ENCODE results near the gene CNOT4. TPM values are rescaled to one million over a fixed set of nuclear protein-coding genes. Genes with fewer than 3 reads are reported as not detected.
"Not testable (repeated sequence)": the region's sequence is repeated elsewhere in the genome, so short reads cannot be mapped to it uniquely, and the experiment has no call there.

CNOT4 gene
- total RNA-seq, 1 experiment from 2014 or later: 26.0 TPM

- TF ChIP-seq, protein P1, sequence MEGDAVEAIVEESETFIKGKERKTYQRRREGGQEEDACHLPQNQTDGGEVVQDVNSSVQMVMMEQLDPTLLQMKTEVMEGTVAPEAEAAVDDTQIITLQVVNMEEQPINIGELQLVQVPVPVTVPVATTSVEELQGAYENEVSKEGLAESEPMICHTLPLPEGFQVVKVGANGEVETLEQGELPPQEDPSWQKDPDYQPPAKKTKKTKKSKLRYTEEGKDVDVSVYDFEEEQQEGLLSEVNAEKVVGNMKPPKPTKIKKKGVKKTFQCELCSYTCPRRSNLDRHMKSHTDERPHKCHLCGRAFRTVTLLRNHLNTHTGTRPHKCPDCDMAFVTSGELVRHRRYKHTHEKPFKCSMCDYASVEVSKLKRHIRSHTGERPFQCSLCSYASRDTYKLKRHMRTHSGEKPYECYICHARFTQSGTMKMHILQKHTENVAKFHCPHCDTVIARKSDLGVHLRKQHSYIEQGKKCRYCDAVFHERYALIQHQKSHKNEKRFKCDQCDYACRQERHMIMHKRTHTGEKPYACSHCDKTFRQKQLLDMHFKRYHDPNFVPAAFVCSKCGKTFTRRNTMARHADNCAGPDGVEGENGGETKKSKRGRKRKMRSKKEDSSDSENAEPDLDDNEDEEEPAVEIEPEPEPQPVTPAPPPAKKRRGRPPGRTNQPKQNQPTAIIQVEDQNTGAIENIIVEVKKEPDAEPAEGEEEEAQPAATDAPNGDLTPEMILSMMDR (IDR thresholded peaks at IDR 0.05; ENCODE audit: unreplicated experiment): no peak
- DNase-seq: no peak
- H3K27ac Mint-ChIP-seq (ENCODE audit: unreplicated experiment): no peak overlapping the region
- peaks cover 9% of the 10 kb centered on the region for H3K4me1 Mint-ChIP-seq (ENCODE audit: low read depth, unreplicated experiment)
- intact Hi-C loops (cut with micrococcal nuclease; ENCODE audit: unreplicated experiment): no loop called here
- no peak overlapping the region for H3K4me3 Mint-ChIP-seq (ENCODE audit: low read depth, unreplicated experiment)
- no peaks in the 10 kb centered on the region for H3K36me3 Mint-ChIP-seq (ENCODE audit: insufficient read depth, unreplicated experiment)
- peaks cover 2% of the 10 kb centered on the region for H3K27me3 Mint-ChIP-seq (ENCODE audit: unreplicated experiment)
- CTCF ChIA-PET: interaction anchor here (0.8 kb wide), 1 partner anchor 74 kb away, joined by 3 read pairs; no protein-coding TSS in a partner anchor
- H3K9me3 Mint-ChIP-seq (ENCODE audit: low read depth, unreplicated experiment): no peaks in the 10 kb centered on the region
- no TSS peak for BruUV-seq (replicated peaks)
These were observed 188.3 kb downstream of the CNOT4 start for GRCh38 chr7:135321556-135321955.

GRCh38 chr7:135320953-135321352 lies 188.9 kb downstream of the CNOT4 start:
- intact Hi-C loops (cut with micrococcal nuclease; ENCODE audit: unreplicated experiment); DNase-seq; H3K27ac Mint-ChIP-seq (ENCODE audit: unreplicated experiment); H3K27me3 Mint-ChIP-seq (ENCODE audit: unreplicated experiment); H3K9me3 Mint-ChIP-seq (ENCODE audit: low read depth, unreplicated experiment); H3K36me3 Mint-ChIP-seq (ENCODE audit: insufficient read depth, unreplicated experiment); H3K4me3 Mint-ChIP-seq (ENCODE audit: low read depth, unreplicated experiment); H3K4me1 Mint-ChIP-seq (ENCODE audit: low read depth, unreplicated experiment); BruUV-seq (replicated peaks): not testable (repeated sequence)
- CTCF ChIA-PET: interaction anchor here (0.8 kb wide), 1 partner anchor 73 kb away, joined by 3 read pairs; no protein-coding TSS in a partner anchor

DNA sequence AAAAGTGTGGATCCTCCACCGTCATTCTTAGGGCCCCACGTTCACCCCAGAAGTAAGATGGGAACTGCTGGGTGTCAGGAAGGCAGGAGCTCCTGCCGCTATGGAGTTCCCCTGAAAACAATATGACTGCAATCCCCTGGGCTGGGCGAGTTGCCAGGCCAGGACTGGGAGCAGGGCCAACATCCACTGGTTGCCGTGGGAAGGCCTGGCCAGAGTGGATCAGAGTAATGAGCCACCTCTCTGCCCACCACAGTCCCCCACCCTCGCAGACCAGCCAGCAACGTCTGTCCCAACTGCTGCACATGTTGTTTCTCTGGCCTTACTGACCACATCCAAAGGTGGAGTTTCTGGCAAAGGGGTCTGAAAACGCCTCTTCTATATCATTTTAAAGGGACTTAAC lies 189.6 kb downstream of the CNOT4 start:
- TF ChIP-seq, protein P1 (IDR thresholded peaks at IDR 0.05; ENCODE audit: unreplicated experiment): no peak
- DNase-seq: peak; percentile 77
- intact Hi-C loops (cut with micrococcal nuclease; ENCODE audit: unreplicated experiment): no loop called here
- Mint-ChIP-seq H3K27ac (ENCODE audit: unreplicated experiment) (no peak overlapping the region), H3K4me3 (ENCODE audit: low read depth, unreplicated experiment) (no peak overlapping the region), H3K9me3 (ENCODE audit: low read depth, unreplicated experiment) (no peaks in the 10 kb centered on the region), H3K4me1 (ENCODE audit: low read depth, unreplicated experiment) (peaks cover 9% of the 10 kb centered on the region), H3K27me3 (ENCODE audit: unreplicated experiment) (peaks cover 15% of the 10 kb centered on the region), H3K36me3 (ENCODE audit: insufficient read depth, unreplicated experiment) (no peaks in the 10 kb centered on the region)
- CTCF ChIA-PET: interaction anchor here (0.7 to 1.2 kb wide), 3 partner anchors 8 to 27 kb away, joined by 3 to 4 read pairs (median 3); no protein-coding TSS in a partner anchor
- no TSS peak for BruUV-seq (replicated peaks)

- Mint-ChIP-seq H3K9me3 (ENCODE audit: low read depth, unreplicated experiment) (no peaks in the 10 kb centered on the region), H3K4me3 (ENCODE audit: low read depth, unreplicated experiment) (no peak overlapping the region), H3K27ac (ENCODE audit: unreplicated experiment) (no peak overlapping the region), H3K4me1 (ENCODE audit: low read depth, unreplicated experiment) (peaks cover 9% of the 10 kb centered on the region), H3K36me3 (ENCODE audit: insufficient read depth, unreplicated experiment) (no peaks in the 10 kb centered on the region), H3K27me3 (ENCODE audit: unreplicated experiment) (peaks cover 33% of the 10 kb centered on the region)
- intact Hi-C loops (cut with micrococcal nuclease; ENCODE audit: unreplicated experiment): no loop called here
- TF ChIP-seq, protein P1 (IDR thresholded peaks at IDR 0.05; ENCODE audit: unreplicated experiment): no peak
- no peak for DNase-seq
- CTCF ChIA-PET: no interaction called here
- BruUV-seq (replicated peaks): no TSS peak
These were observed 192.1 kb downstream of the CNOT4 start for GRCh38 chr7:135317676-135318325.

- Mint-ChIP-seq H3K9me3 (ENCODE audit: low read depth, unreplicated experiment) (no peaks in the 10 kb centered on the region), H3K36me3 (ENCODE audit: insufficient read depth, unreplicated experiment) (no peaks in the 10 kb centered on the region), H3K4me3 (ENCODE audit: low read depth, unreplicated experiment) (no peak overlapping the region), H3K4me1 (ENCODE audit: low read depth, unreplicated experiment) (peaks cover 9% of the 10 kb centered on the region), H3K27ac (ENCODE audit: unreplicated experiment) (no peak overlapping the region), H3K27me3 (ENCODE audit: unreplicated experiment) (peaks cover 34% of the 10 kb centered on the region)
- no TSS peak for BruUV-seq (replicated peaks)
- TF ChIP-seq, protein P1 (IDR thresholded peaks at IDR 0.05; ENCODE audit: unreplicated experiment): no peak
- DNase-seq: no peak
- CTCF ChIA-PET: no interaction called here
- intact Hi-C loops (cut with micrococcal nuclease; ENCODE audit: unreplicated experiment): no loop called here
These were observed 193.1 kb downstream of the CNOT4 start for GRCh38 chr7:135316648-135317313.

Measured in Calu3 (cell line).